ENCODE data around the gene HMGB2. TPM values are rescaled to one million over a fixed set of nuclear protein-coding genes. Genes with fewer than 3 reads are reported as not detected.

The HMGB2 gene
- total and polyA plus RNA-seq, 2 of the 8 experiments (the other 6 are each of a cell fraction or from before 2014, with no cell fraction given) = 54.7 to 218 TPM

GRCh38 chr4:173289353-173289727 lies 44.8 kb downstream of the HMGB2 start (continued):
- TF ChIP-seq SP2 (IDR thresholded peaks at IDR 0.05; ENCODE audit: low read length) = no peak
